GM23338 (cell line): ENCODE measurements around the gene GCLM. TPM values are rescaled to one million over a fixed set of nuclear protein-coding genes. Genes with fewer than 3 reads are reported as not detected.

Experiments used
- ATAC-seq: fragments of 200-7000 bp; cut with Tn5 transposase; 3 replicates; pipeline ENCODE4 v1.9.1; 2020
- DNase-seq: peaks from one replicate; pipeline ENCODE4 v3.0.0-alpha.2; 2015; ENCODE audit warnings: low spot score
- H2AFZ ChIP-seq: fragments of 200-600 bp; sonication (generic); 2 replicates; pipeline ENCODE4 v1.8.0; 2016; ENCODE audit warnings: antibody characterized with exemption, mild to moderate bottlenecking, moderate library complexity
- H3F3A ChIP-seq: fragments of 200-600 bp; sonication (generic); replicated peaks from 2 replicates; pipeline ENCODE4 v1.8.0; 2017; ENCODE audit warnings: antibody characterized with exemption, mixed run types, low read depth
- H3K27ac ChIP-seq: fragments of 200-600 bp; sonication (generic); 2 replicates; pipeline ENCODE4 v1.6.1; 2016; ENCODE audit warnings: low read depth
- H3K27me3 ChIP-seq: fragments of 200-600 bp; sonication (generic); 2 replicates; pipeline ENCODE4 v1.8.0; 2016; ENCODE audit warnings: mild to moderate bottlenecking, mixed run types, moderate library complexity; ENCODE audit not compliant: insufficient read depth
- H3K36me3 ChIP-seq: fragments of 200-600 bp; sonication (generic); 2 replicates; pipeline ENCODE4 v1.8.0; 2016; ENCODE audit warnings: mild to moderate bottlenecking; ENCODE audit not compliant: insufficient read depth
- H3K4me1 ChIP-seq: fragments of 200-600 bp; sonication (generic); 2 replicates; pipeline ENCODE4 v1.8.0; 2016; ENCODE audit warnings: mild to moderate bottlenecking, moderate library complexity; ENCODE audit not compliant: insufficient read depth
- H3K4me2 ChIP-seq: fragments of 200-600 bp; sonication (generic); 2 replicates; pipeline ENCODE4 v1.7.1; 2017; ENCODE audit warnings: mixed run types
- H3K4me3 ChIP-seq: fragments of 200-600 bp; sonication (generic); 2 replicates; pipeline ENCODE4 v1.6.1; 2016; ENCODE audit warnings: mixed run types
- H3K79me2 ChIP-seq: fragments of 200-600 bp; sonication (generic); replicated peaks from 2 replicates; pipeline ENCODE4 v1.8.0; 2017; ENCODE audit warnings: mild to moderate bottlenecking; ENCODE audit not compliant: insufficient read depth
- H3K9me2 ChIP-seq: fragments of 200-600 bp; sonication (generic); 2 replicates; pipeline ENCODE4 v1.8.0; 2017; ENCODE audit not compliant: insufficient read depth
- H4K20me1 ChIP-seq: fragments of 200-600 bp; sonication (generic); replicated peaks from 2 replicates; pipeline ENCODE4 v1.8.0; 2017; ENCODE audit warnings: mild to moderate bottlenecking; ENCODE audit not compliant: insufficient read depth
- H3K27ac Mint-ChIP-seq: 2 replicates; pipeline ENCODE4 v1.8.0; 2020; ENCODE audit warnings: inconsistent platforms, mild to moderate bottlenecking, moderate library complexity, mixed read lengths
- H3K27me3 Mint-ChIP-seq: 3 replicates; pipeline ENCODE4 v1.8.0; 2022; ENCODE audit warnings: low read depth, mild to moderate bottlenecking, moderate library complexity, mixed read lengths, inconsistent platforms; ENCODE audit not compliant: insufficient read depth, poor library complexity
- H3K36me3 Mint-ChIP-seq: 3 replicates; pipeline ENCODE4 v1.8.0; 2021; ENCODE audit warnings: low read depth, mild to moderate bottlenecking, inconsistent platforms, moderate library complexity, mixed read lengths
- H3K4me1 Mint-ChIP-seq: 3 replicates; pipeline ENCODE4 v1.8.0; 2020; ENCODE audit warnings: mild to moderate bottlenecking, inconsistent platforms, mixed read lengths
- H3K4me3 Mint-ChIP-seq: 3 replicates; pipeline ENCODE4 v1.8.0; 2021; ENCODE audit warnings: moderate library complexity, mild to moderate bottlenecking, inconsistent platforms, mixed read lengths
- H3K9me3 Mint-ChIP-seq: 3 replicates; pipeline ENCODE4 v1.8.0; 2020; ENCODE audit warnings: moderate library complexity, mild to moderate bottlenecking, inconsistent platforms, mixed read lengths
- CREB1 ChIP-seq: fragments of 250-450 bp; sonication (Bioruptor Pico); IDR thresholded peaks from 2 replicates; pipeline ENCODE4 v1.5.0; 2020; ENCODE audit warnings: low read depth, mild to moderate bottlenecking, moderate library complexity
- CTCF ChIP-seq, 2 experiments: fragments of 200-600 bp in 1 of 2; sonication (generic) in 1 of 2; conservative IDR thresholded peaks; 2 replicates each; pipeline versions ENCODE4 v1.5.1 to v1.6.1; 2016 to 2017; ENCODE audit warnings: antibody characterized with exemption in 2 of 2, low read depth in 2 of 2, mild to moderate bottlenecking in 2 of 2, moderate library complexity in 1 of 2
- ETS1 ChIP-seq: IDR thresholded peaks from 2 replicates; pipeline ENCODE4 v1.6.1; 2016; ENCODE audit warnings: antibody characterized with exemption
- EZH2 ChIP-seq: fragments of 200-600 bp; sonication (generic); IDR thresholded peaks from one replicate; pipeline ENCODE4 v1.8.0; 2017; ENCODE audit warnings: antibody characterized with exemption, mild to moderate bottlenecking, low read depth; ENCODE audit not compliant: unreplicated experiment
- EZH2phosphoT487 ChIP-seq: fragments of 200-600 bp; sonication (generic); IDR thresholded peaks from one replicate; pipeline ENCODE4 v1.8.1; 2018; ENCODE audit warnings: antibody characterized with exemption; ENCODE audit not compliant: unreplicated experiment
- JUNB ChIP-seq: IDR thresholded peaks from one replicate; pipeline ENCODE4 v1.6.1; 2016; ENCODE audit warnings: antibody characterized with exemption; ENCODE audit not compliant: unreplicated experiment
- POLR2AphosphoS5 ChIP-seq: IDR thresholded peaks from 2 replicates; pipeline ENCODE4 v1.6.1; 2016; ENCODE audit warnings: antibody characterized with exemption, low read depth
- REST ChIP-seq: IDR thresholded peaks from one replicate; pipeline ENCODE4 v1.6.1; 2018; ENCODE audit warnings: antibody characterized with exemption; ENCODE audit not compliant: unreplicated experiment
- STAT1 ChIP-seq: IDR thresholded peaks from one replicate; pipeline ENCODE4 v1.6.1; 2016; ENCODE audit warnings: antibody characterized with exemption; ENCODE audit not compliant: unreplicated experiment
- ZNF114 ChIP-seq: fragments of 250-450 bp; sonication (Bioruptor Pico); IDR thresholded peaks from 2 replicates; pipeline ENCODE4 v1.5.0; 2020; ENCODE audit warnings: mild to moderate bottlenecking, moderate library complexity
- polyA plus RNA-seq: library from polyadenylated mRNA; unstranded; fragments of >200 nt; fragmentation: Nextera tagmentation; extraction: Ambion mirVana; gene quantifications from 2 replicates; pipeline ENCODE4 v1.2.1, GENCODE V29; 2016
- total RNA-seq: library from RNA; depleted of rRNA; stranded (reverse); fragments of >200 nt; shearing (Covaris generic); gene quantifications from 2 replicates; pipeline ENCODE4 v1.2.3, GENCODE V29; 2014

GCLM gene
- total and polyA plus RNA-seq, 2 experiments from 2014 or later: 10.4 to 12.8 TPM

GRCh38 chr1:93907718-93908117 lies 1.5 kb downstream of the GCLM start:
- ATAC-seq: no peak
- H2AFZ ChIP-seq: no peak overlapping the region
- H3K9me2 ChIP-seq: peaks cover 3% of the 10 kb centered on the region; the same call in 1 of the 2 replicates
- TF ChIP-seq REST (no peak), CREB1 (no peak)
- H3K4me1 Mint-ChIP-seq: peaks cover 14% of the 10 kb centered on the region
- H3K27me3 ChIP-seq: peaks cover 9% of the 10 kb centered on the region; the same call in 1 of the 2 replicates
- no peak overlapping the region for H3K27ac Mint-ChIP-seq
- H3K36me3 ChIP-seq: no peaks in the 10 kb centered on the region
- peak overlapping the region; percentile 92 for H3K4me2 ChIP-seq
- no peak for DNase-seq
- H3K27ac ChIP-seq: no peak overlapping the region
- H3K4me3 ChIP-seq: peak overlapping the region; percentile 80
- peaks cover 16% of the 10 kb centered on the region for H3K4me1 ChIP-seq
- H3K79me2 ChIP-seq: peaks cover 51% of the 10 kb centered on the region
- H4K20me1 ChIP-seq: no peaks in the 10 kb centered on the region
- H3K36me3 Mint-ChIP-seq: peaks cover 2% of the 10 kb centered on the region; the same call in 1 of the 3 replicates
- H3K9me3 Mint-ChIP-seq: no peaks in the 10 kb centered on the region
- peak overlapping the region; percentile 86 for H3K4me3 Mint-ChIP-seq
- H3F3A ChIP-seq: no peaks in the 10 kb centered on the region
- peaks cover 3% of the 10 kb centered on the region for H3K27me3 Mint-ChIP-seq

- no peak overlapping the region for H3K27ac ChIP-seq
- H3F3A ChIP-seq: no peaks in the 10 kb centered on the region
- H3K4me3 Mint-ChIP-seq: no peak overlapping the region
- ATAC-seq (no peak), DNase-seq (no peak)
- no peaks in the 10 kb centered on the region for H3K36me3 ChIP-seq
- peaks cover 2% of the 10 kb centered on the region; the same call in 1 of the 3 replicates for H3K36me3 Mint-ChIP-seq
- peaks cover 16% of the 10 kb centered on the region for H3K4me1 ChIP-seq
- H3K9me2 ChIP-seq: peaks cover 3% of the 10 kb centered on the region; the same call in 1 of the 2 replicates
- H3K79me2 ChIP-seq: peaks cover 51% of the 10 kb centered on the region
- H3K4me3 ChIP-seq: no peak overlapping the region
- H3K27me3 Mint-ChIP-seq: peaks cover 3% of the 10 kb centered on the region
- H3K4me1 Mint-ChIP-seq: peaks cover 14% of the 10 kb centered on the region
- H3K27ac Mint-ChIP-seq: no peak overlapping the region
- H2AFZ ChIP-seq: no peak overlapping the region
- TF ChIP-seq STAT1 (no peak), ETS1 (no peak), JUNB (no peak), POLR2AphosphoS5 (no peak), EZH2 (no peak), EZH2phosphoT487 (no peak), REST (no peak), ZNF114 (CRISPR knock-in tag) (no peak), CTCF (conservative IDR thresholded peaks at IDR 0.05; ENCODE audit: low read depth in 2 of 2) (no peak)
- no peak overlapping the region for H3K4me2 ChIP-seq
- peaks cover 9% of the 10 kb centered on the region; the same call in 1 of the 2 replicates for H3K27me3 ChIP-seq
- no peaks in the 10 kb centered on the region for H4K20me1 ChIP-seq
- no peaks in the 10 kb centered on the region for H3K9me3 Mint-ChIP-seq
Measured at GRCh38 chr1:93906480-93906879, 2.8 kb downstream of the GCLM start.
